Germinal center (tissue), 1 donor: ENCODE data around the gene HOXC10.

Experiments
- DNase-seq: peaks from one replicate; pipeline ENCODE4 v3.0.0; 2012; ENCODE audit warnings: mixed read lengths, low spot score

Gene HOXC10

GRCh38 chr12:54003625-54004024 is 18.7 kb downstream of the HOXC10 start:
- no peak for DNase-seq

DNA sequence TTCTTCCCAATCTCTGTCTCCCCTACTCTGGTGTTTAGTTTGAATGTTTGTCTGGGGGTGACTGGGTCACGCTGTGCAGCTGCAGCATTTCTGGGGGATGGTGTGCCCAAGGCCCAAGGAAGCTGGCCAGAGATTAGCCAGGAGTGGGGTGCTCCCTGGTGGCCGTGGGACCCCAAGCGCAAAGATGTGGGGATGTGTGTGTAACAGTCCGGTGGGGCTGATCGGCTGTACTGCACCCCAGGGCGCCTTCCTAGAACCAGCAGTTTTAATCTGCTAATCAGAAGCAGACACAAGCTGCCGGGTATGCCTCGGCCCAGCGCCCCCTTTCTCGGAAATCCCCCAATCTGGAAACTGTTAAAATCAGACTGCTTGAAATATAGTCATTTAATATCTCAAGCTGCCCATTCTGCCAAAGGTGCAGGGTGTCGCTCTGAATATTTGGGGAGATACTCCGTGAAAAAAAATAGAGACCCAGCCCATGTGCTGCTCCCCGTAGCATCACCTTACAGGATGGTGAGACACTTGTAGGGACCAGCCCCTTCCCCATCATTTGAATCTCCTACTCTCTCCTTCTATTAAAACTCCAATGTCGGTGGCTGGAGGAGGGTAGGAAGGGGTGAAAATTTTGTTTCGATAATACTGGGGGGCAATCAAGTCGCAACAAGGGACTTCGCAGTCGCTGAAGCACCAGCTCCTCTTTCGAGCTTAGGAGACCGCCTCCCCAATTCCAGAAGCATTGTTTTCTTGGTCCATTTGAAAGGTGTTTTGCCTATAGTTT is 19.3 kb downstream of the HOXC10 start:
- no peak for DNase-seq

DNA sequence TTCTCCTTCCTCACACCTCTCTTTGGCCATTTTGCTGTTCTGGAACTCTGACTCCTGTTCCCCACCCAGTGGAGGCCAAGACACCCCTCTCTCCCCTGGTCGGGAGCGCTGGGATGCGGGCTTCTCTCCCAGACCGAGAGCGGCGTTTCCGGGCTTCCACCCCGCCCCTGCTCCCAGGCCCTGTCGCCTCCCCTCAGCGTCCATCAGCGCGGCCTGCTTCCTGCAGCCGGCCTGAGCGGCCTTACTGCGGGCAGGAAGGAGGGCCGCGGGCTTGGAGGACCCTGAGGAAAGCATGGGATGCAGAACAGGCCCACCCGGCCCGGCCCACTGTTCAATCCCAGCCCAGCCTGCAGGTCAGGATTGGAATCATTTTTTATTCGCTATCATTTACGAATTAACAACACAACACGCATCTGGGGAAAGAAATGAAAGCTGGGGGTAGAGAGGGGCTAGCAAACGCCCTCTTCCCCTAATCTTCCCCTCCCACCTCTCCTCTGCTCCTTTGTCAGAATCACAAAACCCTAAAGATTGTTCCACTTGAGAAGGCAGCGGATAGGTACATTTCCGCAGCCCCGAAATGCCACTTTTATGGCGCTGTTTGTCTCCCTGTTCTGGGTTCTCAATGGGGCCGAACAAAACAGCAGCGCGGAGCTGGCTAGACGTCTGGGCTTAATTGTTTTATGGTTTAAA is 20.0 kb downstream of the HOXC10 start:
- DNase-seq: no peak

- DNase-seq: no peak
These were observed 20.5 kb downstream of the HOXC10 start for GRCh38 chr12:54005531-54005852.

DNA sequence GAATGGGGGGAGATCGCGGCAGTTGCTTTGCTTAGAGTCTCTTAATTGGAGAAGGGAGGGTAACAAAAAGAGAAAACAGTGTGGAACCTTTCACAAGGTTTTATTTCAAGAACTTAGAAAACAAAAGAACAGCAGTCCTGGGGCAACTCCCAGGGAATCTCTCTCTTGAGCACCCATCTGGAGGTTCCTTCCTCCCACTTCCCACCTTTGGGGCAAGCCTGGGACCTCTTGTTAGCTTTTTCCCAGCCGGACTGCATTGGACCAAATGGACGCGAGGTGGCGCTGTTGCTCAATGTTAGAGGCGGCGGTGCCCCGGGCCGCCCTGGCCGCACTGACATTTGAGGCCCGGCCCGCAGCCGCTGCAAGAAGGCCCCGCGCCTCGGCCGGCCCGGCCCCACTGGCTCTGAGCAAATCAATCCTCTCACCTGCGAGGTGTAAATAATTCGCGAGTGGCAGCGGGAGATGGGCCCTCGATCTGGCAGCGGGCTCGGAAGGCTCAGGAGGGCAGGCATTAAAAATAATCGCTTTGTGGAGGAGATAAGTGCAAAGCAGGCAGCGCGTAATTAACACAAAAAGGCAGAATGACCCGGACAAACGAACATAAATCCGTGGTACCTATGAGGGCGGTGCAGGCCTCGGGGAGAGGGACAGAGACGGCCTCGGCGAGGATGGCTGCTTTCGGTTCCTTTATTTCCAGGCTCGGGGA is 21.1 kb downstream of the HOXC10 start:
- DNase-seq: peak; percentile 86

GRCh38 chr12:54006559-54007220 is 21.7 kb downstream of the HOXC10 start:
- DNase-seq: no peak

GRCh38 chr12:54007538-54008259 is 22.8 kb downstream of the HOXC10 start:
- no peak for DNase-seq

- no peak for DNase-seq
These were observed 23.3 kb downstream of the HOXC10 start for GRCh38 chr12:54008260-54008552.

DNA sequence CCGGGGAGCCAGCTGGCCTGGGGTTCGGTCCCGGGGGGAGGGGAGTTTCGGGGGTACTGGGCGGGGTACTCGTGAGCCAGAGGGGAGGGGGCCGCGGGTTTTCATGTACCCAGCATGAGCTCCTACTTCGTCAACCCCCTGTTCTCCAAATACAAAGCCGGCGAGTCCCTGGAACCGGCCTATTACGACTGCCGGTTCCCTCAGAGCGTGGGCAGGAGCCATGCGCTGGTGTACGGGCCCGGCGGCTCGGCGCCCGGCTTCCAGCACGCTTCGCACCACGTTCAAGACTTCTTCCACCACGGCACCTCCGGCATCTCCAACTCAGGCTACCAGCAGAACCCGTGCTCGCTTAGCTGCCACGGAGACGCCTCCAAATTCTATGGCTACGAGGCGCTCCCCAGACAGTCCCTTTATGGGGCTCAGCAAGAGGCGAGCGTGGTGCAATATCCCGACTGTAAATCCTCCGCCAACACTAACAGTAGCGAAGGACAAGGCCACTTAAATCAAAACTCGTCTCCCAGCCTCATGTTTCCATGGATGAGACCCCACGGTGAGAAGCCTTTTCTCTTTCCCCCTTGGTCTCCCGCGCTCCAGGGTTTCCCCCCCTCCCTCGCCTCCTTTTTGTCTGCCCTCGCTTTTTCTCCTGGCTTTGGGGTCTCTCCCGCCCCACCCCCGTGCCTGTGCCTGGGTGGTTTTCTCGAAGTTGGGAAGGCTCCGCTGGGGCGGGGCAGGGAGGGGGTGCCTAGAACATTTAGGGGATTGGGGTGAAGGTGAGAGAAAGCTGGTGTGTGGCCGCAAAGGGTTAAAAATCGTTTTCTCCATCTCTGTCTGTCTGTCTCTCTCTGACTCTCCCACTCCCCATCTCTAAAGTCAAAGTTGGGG is 24.5 kb downstream of the HOXC10 start:
- DNase-seq: no peak

DNA sequence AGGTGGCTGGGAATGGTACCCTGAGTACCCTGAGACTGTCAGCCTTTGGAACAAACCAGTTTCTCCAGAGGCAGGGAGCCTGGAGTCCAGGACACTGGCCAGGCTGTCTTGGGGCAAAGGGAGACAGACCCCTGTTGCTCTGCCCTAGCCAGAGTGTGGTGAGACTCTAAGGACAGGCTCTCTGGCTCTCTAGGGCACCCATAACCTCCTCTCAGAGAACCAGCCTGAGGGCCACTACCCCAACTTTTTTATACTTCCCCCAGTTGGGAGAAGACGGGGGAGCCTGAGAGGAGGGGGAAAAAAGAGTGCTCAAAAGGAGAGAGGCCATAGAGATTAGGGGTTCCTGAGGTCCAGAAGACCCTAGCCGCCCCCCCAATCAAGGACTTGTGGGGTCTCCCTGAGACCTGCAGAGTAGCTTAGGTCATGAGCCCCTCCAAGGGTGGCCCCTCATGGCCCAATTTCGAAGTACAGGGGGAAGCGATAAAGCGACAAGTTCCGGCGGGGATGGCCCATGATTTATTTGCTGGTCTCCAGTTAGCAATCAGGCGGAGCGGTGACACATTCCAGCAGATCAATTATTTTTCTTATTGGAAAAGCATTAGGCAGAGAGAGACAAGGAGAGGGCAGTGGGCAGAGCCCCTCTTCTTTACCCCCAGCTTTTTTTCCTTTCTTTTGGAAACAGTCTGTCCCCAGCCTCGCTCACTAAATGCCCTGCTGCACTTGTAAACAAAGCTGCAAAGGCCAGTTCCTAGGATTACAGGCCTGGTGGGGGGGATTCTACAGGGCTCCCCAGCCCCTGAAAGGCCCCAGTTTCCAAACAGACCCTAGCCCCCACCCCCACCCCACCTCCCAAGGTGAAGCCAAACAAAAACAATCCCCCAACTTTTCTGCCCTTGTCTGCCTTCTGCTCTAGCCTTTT is 25.4 kb downstream of the HOXC10 start:
- no peak for DNase-seq

DNA sequence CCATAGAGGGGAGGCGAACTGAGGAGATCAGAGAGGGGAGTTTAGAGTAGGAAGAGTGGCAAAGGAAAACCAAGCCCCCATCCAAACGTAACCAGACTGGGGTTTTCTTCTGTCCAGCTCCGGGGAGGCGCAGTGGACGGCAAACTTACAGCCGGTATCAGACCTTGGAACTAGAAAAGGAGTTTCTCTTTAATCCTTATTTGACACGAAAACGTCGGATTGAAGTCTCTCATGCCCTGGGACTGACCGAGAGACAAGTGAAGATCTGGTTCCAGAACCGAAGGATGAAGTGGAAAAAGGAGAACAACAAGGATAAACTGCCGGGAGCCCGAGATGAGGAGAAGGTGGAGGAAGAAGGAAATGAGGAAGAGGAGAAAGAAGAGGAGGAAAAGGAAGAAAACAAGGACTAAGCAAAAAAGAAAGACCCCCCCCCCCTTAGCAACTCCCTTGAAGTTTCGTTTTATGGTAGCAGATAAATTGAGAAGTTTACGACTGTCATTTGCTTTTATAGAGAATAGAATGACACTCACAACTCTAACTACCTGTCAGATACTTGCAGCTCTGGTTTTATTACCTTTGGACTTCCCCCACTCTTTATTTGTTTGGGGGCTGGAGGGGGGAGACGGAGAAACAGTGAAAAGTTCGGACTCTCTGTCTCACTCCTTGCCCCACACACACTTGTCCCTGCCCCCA is 26.2 kb downstream of the HOXC10 start:
- DNase-seq: no peak

GRCh38 chr12:54011665-54012532 is 27.0 kb downstream of the HOXC10 start:
- DNase-seq: no peak

DNA sequence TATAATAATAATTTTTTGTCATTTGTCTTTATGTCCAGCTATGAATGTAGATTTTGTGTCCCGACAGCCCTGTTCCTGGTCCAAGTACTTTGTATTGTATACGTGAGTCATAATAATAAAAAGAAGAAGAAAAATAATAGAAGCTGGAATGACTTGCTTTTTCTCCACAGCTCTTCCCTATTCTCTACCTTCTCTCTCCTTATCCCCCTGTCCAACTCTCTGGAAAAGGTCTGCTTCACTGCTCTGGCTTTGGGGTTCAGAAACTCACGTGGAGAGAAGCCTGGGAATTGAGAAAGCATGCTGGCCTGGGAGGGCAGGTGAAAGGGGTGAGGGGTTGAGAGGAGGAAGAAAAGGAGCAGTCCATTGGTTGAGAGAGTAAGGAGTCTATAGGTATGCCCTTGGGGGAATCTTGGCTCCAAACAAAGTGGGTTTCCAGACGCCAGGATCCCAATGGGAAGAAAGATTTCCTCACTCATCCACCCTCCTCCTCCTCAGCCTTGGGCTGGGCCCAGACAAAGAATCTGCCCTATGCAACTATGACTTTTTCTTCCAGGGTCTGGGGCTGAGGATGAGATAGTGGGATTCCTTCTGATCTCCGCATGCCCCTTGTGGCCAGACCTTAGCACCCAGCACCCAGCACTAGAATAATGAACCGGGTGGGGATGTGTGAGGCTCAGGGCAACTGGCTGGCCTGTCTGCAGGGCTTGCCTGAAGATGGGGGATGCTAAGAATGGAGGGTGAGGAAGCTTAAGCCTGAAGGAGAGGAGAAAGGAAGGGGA is 27.9 kb downstream of the HOXC10 start:
- no peak for DNase-seq

- no peak for DNase-seq
These were observed 29.6 kb downstream of the HOXC10 start for GRCh38 chr12:54014377-54015017.

DNA sequence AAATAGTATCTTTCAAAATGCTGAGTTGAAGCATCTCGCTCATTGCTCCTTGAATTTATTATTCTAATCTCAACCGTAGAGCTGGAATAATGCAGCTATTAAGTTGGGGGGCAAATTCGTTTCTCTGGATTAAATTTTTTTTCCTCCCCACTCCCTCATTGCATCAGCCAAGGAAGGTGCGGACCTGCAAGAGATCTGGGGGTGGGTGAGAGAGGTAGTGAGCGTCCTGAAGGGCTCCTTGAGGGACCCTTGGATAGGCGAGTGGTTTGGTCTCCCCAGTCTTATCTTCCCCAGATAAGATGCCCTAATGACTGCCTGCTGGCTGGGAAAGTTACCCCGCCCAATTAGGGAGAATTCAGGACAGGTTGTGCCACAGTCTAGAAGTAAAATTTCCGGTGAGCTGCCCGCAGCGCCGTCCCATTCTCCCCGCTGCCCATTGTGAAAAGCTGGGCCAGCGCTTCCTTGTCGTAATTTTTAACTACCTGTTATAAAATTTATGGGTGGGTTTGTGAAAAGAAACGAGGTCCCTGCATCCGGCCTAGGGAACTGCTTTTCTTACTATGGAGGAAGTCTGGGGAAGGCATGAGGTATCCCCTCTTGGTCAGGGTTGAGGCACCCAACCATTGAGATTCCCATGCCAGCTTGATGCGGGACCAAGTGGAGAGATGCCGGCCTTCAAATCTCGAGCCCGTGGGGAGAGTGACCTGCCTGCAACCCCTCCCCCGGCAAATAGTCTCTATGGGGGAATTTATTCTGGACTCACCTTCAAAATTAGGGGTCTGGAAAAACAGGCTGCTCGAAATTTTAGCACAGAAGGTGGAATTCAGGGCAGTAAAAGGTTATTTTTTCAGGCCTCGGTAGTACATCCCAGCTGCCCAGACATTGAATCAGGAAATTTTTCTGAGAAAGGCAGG is 30.3 kb downstream of the HOXC10 start:
- no peak for DNase-seq

GRCh38 chr12:54016051-54016450 is 31.1 kb downstream of the HOXC10 start:
- no peak for DNase-seq
